Activated naive CD8-positive, alpha-beta T cell treated with anti-CD3 and anti-CD28 coated beads, Interleukin-2, amount 50 U/mL, for 24 hours (primary cell): ENCODE data around the gene KLHDC10.
"Not testable (repeated sequence)": the region's sequence is repeated elsewhere in the genome, so short reads cannot be mapped to it uniquely, and the experiment has no call there.

Experiments
- ATAC-seq: fragments of 150-1000 bp; cut with Tn5 transposase; one replicate; pipeline ENCODE4 v1.10.0; 2021
- DNase-seq: peaks from one replicate; pipeline ENCODE4 v3.0.0; 2021
- H3K27ac Mint-ChIP-seq: one replicate; pipeline ENCODE4 v1.8.0; 2021; ENCODE audit warnings: mild to moderate bottlenecking, mixed read lengths
- H3K27me3 Mint-ChIP-seq: one replicate; pipeline ENCODE4 v1.8.0; 2021; ENCODE audit warnings: mixed read lengths
- H3K36me3 Mint-ChIP-seq: one replicate; pipeline ENCODE4 v1.8.0; 2021; ENCODE audit warnings: low read depth, mixed read lengths
- H3K4me1 Mint-ChIP-seq: one replicate; pipeline ENCODE4 v1.8.0; 2021; ENCODE audit warnings: mixed read lengths
- H3K4me3 Mint-ChIP-seq: one replicate; pipeline ENCODE4 v1.8.0; 2021; ENCODE audit warnings: mild to moderate bottlenecking, moderate library complexity, mixed read lengths
- H3K9me3 Mint-ChIP-seq: one replicate; pipeline ENCODE4 v1.8.0; 2021; ENCODE audit warnings: mixed read lengths

The KLHDC10 gene

GRCh38 chr7:130091999-130092398 lies 21.7 kb downstream of the KLHDC10 start:
- peaks cover 34% of the 10 kb centered on the region for H3K4me1 Mint-ChIP-seq
- H3K27me3 Mint-ChIP-seq = no peaks in the 10 kb centered on the region
- no peak for ATAC-seq
- DNase-seq = no peak
- no peaks in the 10 kb centered on the region for H3K9me3 Mint-ChIP-seq
- no peak overlapping the region for H3K27ac Mint-ChIP-seq
- H3K4me3 Mint-ChIP-seq = no peak overlapping the region
- no peaks in the 10 kb centered on the region for H3K36me3 Mint-ChIP-seq

DNA sequence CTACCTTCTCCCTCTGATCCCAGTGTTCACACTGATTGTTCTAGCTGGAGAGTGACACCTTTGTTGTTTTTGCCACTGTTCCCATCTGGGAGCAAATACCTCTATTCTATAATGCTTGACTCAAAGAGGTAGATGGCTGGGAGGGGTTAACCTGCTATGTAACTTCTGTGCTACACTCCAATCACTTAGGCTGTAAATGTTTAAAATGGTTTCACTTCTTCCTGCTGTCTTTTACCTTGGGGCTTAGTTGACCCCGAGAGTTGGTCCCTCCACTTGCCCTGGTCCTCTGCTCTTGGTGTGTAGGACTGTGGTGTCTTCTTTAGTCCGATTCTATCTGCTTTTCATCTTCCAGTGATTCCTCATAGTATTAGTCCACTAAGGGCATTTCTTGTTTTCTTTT lies 22.3 kb downstream of the KLHDC10 start:
- H3K27me3 Mint-ChIP-seq = no peaks in the 10 kb centered on the region
- H3K27ac Mint-ChIP-seq = peak overlapping the region; percentile 16
- H3K4me1 Mint-ChIP-seq = peaks cover 29% of the 10 kb centered on the region

DNA sequence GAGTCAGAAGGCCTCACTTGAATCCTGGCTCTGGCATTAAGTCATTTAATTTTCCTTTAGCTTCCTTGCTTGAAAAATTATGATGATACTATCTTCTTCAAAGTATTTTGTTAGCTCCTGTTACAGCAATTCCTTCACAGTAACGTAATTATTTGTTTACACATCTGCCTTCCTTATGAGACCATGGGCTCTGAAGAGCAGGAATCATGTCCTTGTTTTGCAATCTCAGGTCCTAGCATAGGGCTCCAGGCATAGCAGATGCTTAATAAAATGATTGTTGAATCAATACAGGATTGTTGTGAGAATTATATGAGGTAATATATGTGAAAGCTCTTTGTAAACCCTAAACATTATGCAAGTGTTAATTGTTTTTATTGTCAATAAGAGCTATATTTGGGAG lies 25.5 kb downstream of the KLHDC10 start:
- DNase-seq = no peak
- H3K4me1 Mint-ChIP-seq = peaks cover 21% of the 10 kb centered on the region
- no peaks in the 10 kb centered on the region for H3K27me3 Mint-ChIP-seq
- H3K4me3 Mint-ChIP-seq = no peak overlapping the region
- ATAC-seq = no peak
- peaks cover 4% of the 10 kb centered on the region for H3K36me3 Mint-ChIP-seq
- H3K9me3 Mint-ChIP-seq = no peaks in the 10 kb centered on the region
- no peak overlapping the region for H3K27ac Mint-ChIP-seq

More for the DNA sequence above, 22.3 kb downstream of the KLHDC10 start:
- no peak for DNase-seq
- H3K4me3 Mint-ChIP-seq = no peak overlapping the region
- no peaks in the 10 kb centered on the region for H3K36me3 Mint-ChIP-seq
- ATAC-seq = no peak
- no peaks in the 10 kb centered on the region for H3K9me3 Mint-ChIP-seq

DNA sequence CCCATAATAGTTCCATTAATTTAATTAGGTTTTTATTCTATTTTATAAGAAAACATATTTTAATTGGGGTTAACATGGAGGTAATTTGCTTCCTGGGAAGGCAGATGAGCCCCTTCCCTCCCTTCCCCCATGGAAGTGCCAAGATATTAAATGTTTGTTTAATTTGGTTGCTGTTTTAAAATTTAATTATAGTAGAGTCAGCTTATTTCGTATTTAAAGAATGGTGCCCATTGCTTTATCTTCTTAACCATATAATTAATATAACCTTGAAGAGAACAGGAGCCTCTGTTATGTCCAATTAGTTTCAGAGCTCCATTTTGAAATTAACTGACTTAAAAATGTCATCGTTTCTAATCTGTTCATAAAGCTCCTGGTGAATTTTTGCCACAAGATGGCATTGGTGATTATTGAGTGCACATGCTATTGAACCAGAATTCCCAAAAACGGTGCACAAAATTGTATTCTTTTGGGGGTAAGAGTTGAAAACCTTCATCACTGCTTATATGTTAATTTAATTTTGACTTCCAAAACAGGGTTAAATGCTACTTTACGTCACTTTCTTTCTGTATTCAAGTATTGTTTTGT lies 26.0 kb downstream of the KLHDC10 start:
- Mint-ChIP-seq H3K9me3 (no peaks in the 10 kb centered on the region), H3K4me1 (peaks cover 16% of the 10 kb centered on the region), H3K36me3 (peaks cover 4% of the 10 kb centered on the region), H3K4me3 (no peak overlapping the region), H3K27ac (no peak overlapping the region), H3K27me3 (no peaks in the 10 kb centered on the region)
- no peak for ATAC-seq
- DNase-seq = no peak

DNA sequence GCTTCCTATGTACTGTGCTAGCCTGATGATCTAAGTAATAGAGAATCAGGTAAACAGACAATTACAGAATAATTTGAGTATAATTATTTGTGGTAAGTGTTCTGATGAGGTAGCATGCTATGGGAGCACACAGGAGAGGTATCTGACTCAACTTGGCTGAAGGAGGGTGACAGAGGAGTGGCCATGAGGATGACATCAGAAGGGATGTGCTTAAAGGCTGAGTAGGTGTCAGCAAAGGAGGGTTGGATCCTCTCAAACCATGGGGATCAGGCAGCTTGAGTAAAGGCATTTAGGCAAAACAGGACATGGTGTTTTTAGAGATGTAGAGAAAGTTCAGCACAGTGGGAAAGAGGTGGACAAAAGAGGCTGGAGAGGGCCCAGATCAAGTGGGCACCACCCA lies 29.0 kb downstream of the KLHDC10 start:
- no peaks in the 10 kb centered on the region for H3K9me3 Mint-ChIP-seq
- H3K27ac Mint-ChIP-seq = no peak overlapping the region
- DNase-seq = no peak
- no peaks in the 10 kb centered on the region for H3K27me3 Mint-ChIP-seq
- H3K4me1 Mint-ChIP-seq = peaks cover 7% of the 10 kb centered on the region
- no peak for ATAC-seq
- peaks cover 4% of the 10 kb centered on the region for H3K36me3 Mint-ChIP-seq
- H3K4me3 Mint-ChIP-seq = no peak overlapping the region

GRCh38 chr7:130102588-130102987 lies 32.3 kb downstream of the KLHDC10 start:
- no peak overlapping the region for H3K27ac Mint-ChIP-seq

GRCh38 chr7:130107949-130108674 lies 37.8 kb downstream of the KLHDC10 start:
- Mint-ChIP-seq H3K27me3 (no peaks in the 10 kb centered on the region), H3K9me3 (no peaks in the 10 kb centered on the region), H3K4me1 (no peaks in the 10 kb centered on the region), H3K27ac (no peak overlapping the region), H3K36me3 (peaks cover 5% of the 10 kb centered on the region), H3K4me3 (no peak overlapping the region)
- ATAC-seq (no peak), DNase-seq (no peak)

More at GRCh38 chr7:130102588-130102987, 32.3 kb downstream of the KLHDC10 start:
- peaks cover 6% of the 10 kb centered on the region for H3K36me3 Mint-ChIP-seq
- no peaks in the 10 kb centered on the region for H3K27me3 Mint-ChIP-seq
- peaks cover 7% of the 10 kb centered on the region for H3K4me1 Mint-ChIP-seq
- ATAC-seq (no peak), DNase-seq (no peak)
- H3K4me3 Mint-ChIP-seq = no peak overlapping the region
- H3K9me3 Mint-ChIP-seq = no peaks in the 10 kb centered on the region

GRCh38 chr7:130108809-130109208 lies 38.5 kb downstream of the KLHDC10 start:
- Mint-ChIP-seq H3K27me3 (no peaks in the 10 kb centered on the region), H3K4me1 (no peaks in the 10 kb centered on the region), H3K36me3 (peaks cover 5% of the 10 kb centered on the region), H3K4me3 (no peak overlapping the region), H3K27ac (no peak overlapping the region), H3K9me3 (no peaks in the 10 kb centered on the region)
- no peak for DNase-seq
- ATAC-seq = no peak

- no peak overlapping the region for H3K4me3 Mint-ChIP-seq
- peaks cover 6% of the 10 kb centered on the region for H3K4me1 Mint-ChIP-seq
- H3K9me3 Mint-ChIP-seq = no peaks in the 10 kb centered on the region
- H3K36me3 Mint-ChIP-seq = peaks cover 3% of the 10 kb centered on the region
- DNase-seq (no peak), ATAC-seq (no peak)
- H3K27ac Mint-ChIP-seq = no peak overlapping the region
- H3K27me3 Mint-ChIP-seq = no peaks in the 10 kb centered on the region
Observed at GRCh38 chr7:130112093-130112492, 41.8 kb downstream of the KLHDC10 start.

- ATAC-seq (no peak), DNase-seq (no peak)
Observed at GRCh38 chr7:130112662-130113425, 42.5 kb downstream of the KLHDC10 start.

GRCh38 chr7:130113426-130113805 lies 43.1 kb downstream of the KLHDC10 start:
- not testable (repeated sequence) for ATAC-seq, H3K36me3 Mint-ChIP-seq, H3K4me1 Mint-ChIP-seq, H3K27me3 Mint-ChIP-seq, DNase-seq, H3K27ac Mint-ChIP-seq, H3K9me3 Mint-ChIP-seq, H3K4me3 Mint-ChIP-seq

More at GRCh38 chr7:130112662-130113425, 42.5 kb downstream of the KLHDC10 start:
- Mint-ChIP-seq H3K27me3 (no peaks in the 10 kb centered on the region), H3K4me1 (peaks cover 6% of the 10 kb centered on the region), H3K9me3 (no peaks in the 10 kb centered on the region), H3K27ac (no peak overlapping the region), H3K4me3 (no peak overlapping the region), H3K36me3 (peaks cover 6% of the 10 kb centered on the region)

GRCh38 chr7:130113887-130114286 lies 43.6 kb downstream of the KLHDC10 start:
- DNase-seq (no peak), ATAC-seq (no peak)
- Mint-ChIP-seq H3K36me3 (peaks cover 7% of the 10 kb centered on the region), H3K4me3 (no peak overlapping the region), H3K4me1 (peaks cover 6% of the 10 kb centered on the region), H3K27ac (no peak overlapping the region), H3K27me3 (no peaks in the 10 kb centered on the region), H3K9me3 (no peaks in the 10 kb centered on the region)

DNA sequence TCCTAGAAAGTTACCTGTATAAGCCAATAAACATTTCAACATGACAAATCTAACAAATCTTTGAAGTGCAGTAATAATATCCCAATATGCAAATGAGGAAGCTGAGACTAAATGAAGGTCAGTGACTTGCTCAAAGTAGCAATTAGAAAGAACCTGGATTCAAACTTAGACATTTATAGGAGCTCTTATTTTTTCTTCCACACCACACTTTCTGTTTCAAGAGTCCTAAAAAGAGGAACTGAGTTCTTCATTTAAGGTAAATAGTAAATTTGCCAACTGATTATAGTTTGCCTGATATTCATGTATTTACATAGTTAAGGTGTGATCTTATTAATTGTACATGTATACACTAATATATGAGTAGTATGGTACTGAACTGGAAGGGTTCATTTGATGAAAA lies 44.0 kb downstream of the KLHDC10 start:
- no peaks in the 10 kb centered on the region for H3K27me3 Mint-ChIP-seq
- H3K4me3 Mint-ChIP-seq = no peak overlapping the region
- DNase-seq = no peak
- no peak for ATAC-seq
- peaks cover 6% of the 10 kb centered on the region for H3K4me1 Mint-ChIP-seq
- H3K27ac Mint-ChIP-seq = no peak overlapping the region
- H3K9me3 Mint-ChIP-seq = no peaks in the 10 kb centered on the region
- peaks cover 7% of the 10 kb centered on the region for H3K36me3 Mint-ChIP-seq

DNA sequence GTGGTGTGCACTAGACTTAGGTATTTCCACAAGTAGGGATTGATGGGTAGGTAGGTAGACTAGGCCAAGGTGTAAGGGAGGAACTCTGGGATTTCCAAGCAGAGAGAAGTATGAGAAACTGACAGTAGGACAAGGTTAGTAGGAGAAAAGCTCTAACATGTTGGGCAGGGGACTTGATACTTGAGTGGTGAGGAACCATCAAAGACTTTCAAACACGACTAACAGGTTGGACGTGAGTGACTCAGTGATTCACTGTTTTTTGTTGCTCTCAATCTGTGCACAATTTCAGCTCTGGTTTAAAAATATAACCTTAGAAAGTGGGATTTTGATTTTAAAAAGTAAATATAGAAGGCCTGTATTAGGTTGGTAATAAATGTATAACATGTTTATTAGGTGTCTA lies 44.4 kb downstream of the KLHDC10 start:
- H3K4me3 Mint-ChIP-seq = no peak overlapping the region
- ATAC-seq = no peak
- DNase-seq = no peak
- no peak overlapping the region for H3K27ac Mint-ChIP-seq
- peaks cover 6% of the 10 kb centered on the region for H3K4me1 Mint-ChIP-seq
- peaks cover 7% of the 10 kb centered on the region for H3K36me3 Mint-ChIP-seq
- no peaks in the 10 kb centered on the region for H3K27me3 Mint-ChIP-seq
- no peaks in the 10 kb centered on the region for H3K9me3 Mint-ChIP-seq

GRCh38 chr7:130118294-130118693 lies 48.0 kb downstream of the KLHDC10 start:
- Mint-ChIP-seq H3K4me3 (no peak overlapping the region), H3K36me3 (peaks cover 15% of the 10 kb centered on the region), H3K4me1 (peaks cover 6% of the 10 kb centered on the region), H3K9me3 (no peaks in the 10 kb centered on the region), H3K27ac (no peak overlapping the region), H3K27me3 (no peaks in the 10 kb centered on the region)
- DNase-seq (no peak), ATAC-seq (no peak)
